B cell (primary cell): ENCODE results near the gene DOK7. TPM values are rescaled to one million over a fixed set of nuclear protein-coding genes. Genes with fewer than 3 reads are reported as not detected.
A peak's percentile ranks its signal among the peaks of the same experiment; 100 is the strongest.

Experiments used
- ATAC-seq: fragments of 200-7000 bp; cut with Tn5 transposase; one replicate; pipeline ENCODE4 v1.10.0; 2021; ENCODE audit warnings: low read depth, mild to moderate bottlenecking, moderate number of reproducible peaks, moderate library complexity
- CTCF ChIA-PET: fragments of 350-600 bp; sonication (Branson Sonifier 250); formaldehyde crosslinking; loops from one replicate; lab custom pipeline; 2021; ENCODE audit warnings: antibody characterized with exemption, inconsistent platforms; lab: Charles Lee
- POLR2A ChIA-PET: fragments of 350-600 bp; sonication (Branson Sonifier 250); formaldehyde crosslinking; loops from one replicate; lab custom pipeline; 2021; ENCODE audit warnings: antibody characterized with exemption; lab: Charles Lee
- DNase-seq: peaks from one replicate; pipeline ENCODE4 v3.0.0; 2013
- H2AFZ ChIP-seq: 2 replicates; pipeline ENCODE4 v1.6.1; 2012; ENCODE audit warnings: mild to moderate bottlenecking, low read depth, low read length; ENCODE audit not compliant: insufficient read depth, poor library complexity, severe bottlenecking
- H3K27ac ChIP-seq, 2 donors: 1 replicate in 1 of 2; 2 replicates in 1 of 2; pipeline ENCODE4 v1.5.1; 2012 to 2013; ENCODE audit warnings: low read length in 2 of 2, mild to moderate bottlenecking in 2 of 2, moderate library complexity in 1 of 2
- H3K27me3 ChIP-seq, 4 experiments: fragments of 200-600 bp in 1 of 4; sonication (generic) in 1 of 4; replicated peaks in 1 of 4; 1 replicate in 2 of 4; 2 replicates in 2 of 4; pipeline versions ENCODE4 v1.6.1 to v1.7.0; 2013 to 2016; ENCODE audit warnings: low read length in 3 of 4, mild to moderate bottlenecking in 2 of 4, mixed read lengths in 1 of 4, moderate library complexity in 1 of 4; ENCODE audit not compliant: insufficient read depth in 4 of 4, control insufficient read depth in 3 of 4; ENCODE audit errors: control extremely low read depth in 1 of 4
- H3K36me3 ChIP-seq, 2 experiments: replicated peaks in 1 of 2; 1 replicate in 1 of 2; 2 replicates in 1 of 2; pipeline versions ENCODE4 v1.6.1 to v1.7.1; 2013; ENCODE audit warnings: low read length in 1 of 2; ENCODE audit not compliant: insufficient read depth in 2 of 2, control insufficient read depth in 1 of 2; ENCODE audit errors: control extremely low read depth in 1 of 2, extremely low read depth in 1 of 2
- H3K4me1 ChIP-seq, 2 donors: fragments of 200-600 bp in 1 of 2; sonication (generic) in 1 of 2; 1 replicate in 1 of 2; 2 replicates in 1 of 2; pipeline versions ENCODE4 v1.5.1 to v1.6.1; 2013 to 2017; ENCODE audit warnings: low read length in 2 of 2; ENCODE audit not compliant: control insufficient read depth in 2 of 2, insufficient read depth in 2 of 2
- H3K4me2 ChIP-seq: replicated peaks from 2 replicates; pipeline ENCODE3; 2012; ENCODE audit warnings: mild to moderate bottlenecking, low read depth, low read length; ENCODE audit not compliant: poor library complexity, severe bottlenecking
- H3K4me3 ChIP-seq, 5 experiments: fragments of 200-600 bp in 1 of 5; sonication (generic) in 1 of 5; 1 replicate in 3 of 5; 2 replicates in 2 of 5; pipeline versions ENCODE4 v1.5.1 to v1.7.0; 2011 to 2016; ENCODE audit warnings: low read length in 4 of 5, mild to moderate bottlenecking in 4 of 5, low read depth in 2 of 5, control low read depth in 1 of 5, moderate library complexity in 1 of 5; ENCODE audit not compliant: insufficient read depth in 1 of 5; ENCODE audit errors: control extremely low read depth in 1 of 5, extremely low read depth in 1 of 5
- H3K79me2 ChIP-seq: fragments of 200-600 bp; sonication (generic); one replicate; pipeline ENCODE4 v1.6.0; 2016; ENCODE audit warnings: low read length; ENCODE audit not compliant: control insufficient read depth, insufficient read depth
- H3K9ac ChIP-seq: fragments of 200-600 bp; sonication (generic); 2 replicates; pipeline ENCODE4 v1.6.1; 2017; ENCODE audit warnings: mild to moderate bottlenecking, low read length, moderate library complexity
- H3K9me3 ChIP-seq, 3 donors: one replicate each; pipeline versions ENCODE4 v1.6.1 to v1.7.1; 2013; ENCODE audit warnings: low read length in 2 of 3; ENCODE audit not compliant: control insufficient read depth in 2 of 3, insufficient read depth in 1 of 3; ENCODE audit errors: control extremely low read depth in 1 of 3
- H4K20me1 ChIP-seq: 2 replicates; pipeline ENCODE4 v1.6.0; 2012; ENCODE audit warnings: mild to moderate bottlenecking, low read length; ENCODE audit not compliant: insufficient read depth, control insufficient read depth, poor library complexity, severe bottlenecking
- H3K27ac Mint-ChIP-seq: one replicate; pipeline ENCODE4 v1.8.0; 2021; ENCODE audit warnings: mixed read lengths
- H3K27me3 Mint-ChIP-seq: one replicate; pipeline ENCODE4 v1.8.0; 2021; ENCODE audit warnings: mixed read lengths
- H3K4me1 Mint-ChIP-seq: one replicate; pipeline ENCODE4 v1.8.0; 2021; ENCODE audit warnings: mixed read lengths
- H3K4me3 Mint-ChIP-seq: one replicate; pipeline ENCODE4 v1.8.0; 2021; ENCODE audit warnings: mixed read lengths
- H3K9me3 Mint-ChIP-seq: one replicate; pipeline ENCODE4 v1.8.0; 2022; ENCODE audit warnings: mixed read lengths; ENCODE audit not compliant: insufficient read depth
- EZH2 ChIP-seq: IDR thresholded peaks from 2 replicates; pipeline ENCODE4 v1.6.1; 2012; ENCODE audit warnings: borderline replicate concordance, low read depth, mild to moderate bottlenecking, moderate library complexity, low read length; ENCODE audit not compliant: insufficient read depth, poor library complexity, severe bottlenecking
- WGBS: methylation state at CpG from one replicate; pipeline ENCODE4 v1.1.5; 2013; ENCODE audit warnings: missing lambda C conversion rate; ENCODE audit not compliant: insufficient coverage; 5-methylcytosine and 5-hydroxymethylcytosine counted together
- intact Hi-C: fragments of 100-400 bp; cut with micrococcal nuclease; formaldehyde crosslinking; loops from one replicate; pipeline ENCODE4 v1.10.0; 2022
- polyA plus RNA-seq: library from polyadenylated mRNA; depleted of rRNA; stranded (reverse); fragments of >200 nt; gene quantifications from 2 replicates; pipeline ENCODE4 v1.2.3, GENCODE V29; 2012
- total RNA-seq, 2 donors: library from RNA; stranded (reverse); fragments of 120-200 nt in 1 of 2; gene quantifications; 1 replicate in 1 of 2; 2 replicates in 1 of 2; pipeline versions ENCODE4 v1.2.3 to v1.2.4, GENCODE V29; 2013 to 2022
- TF ChIP-seq, protein P1 (sequence below): fragments of 200-600 bp; IDR thresholded peaks from one replicate; pipeline ENCODE4 v1.8.0; 2022; ENCODE audit warnings: antibody characterized with exemption, mild to moderate bottlenecking

DOK7 gene
- total and polyA plus RNA-seq, 2 donors (not counting 1 experiment from before 2014, with no cell fraction given): 24.1 to 24.8 TPM

DNA sequence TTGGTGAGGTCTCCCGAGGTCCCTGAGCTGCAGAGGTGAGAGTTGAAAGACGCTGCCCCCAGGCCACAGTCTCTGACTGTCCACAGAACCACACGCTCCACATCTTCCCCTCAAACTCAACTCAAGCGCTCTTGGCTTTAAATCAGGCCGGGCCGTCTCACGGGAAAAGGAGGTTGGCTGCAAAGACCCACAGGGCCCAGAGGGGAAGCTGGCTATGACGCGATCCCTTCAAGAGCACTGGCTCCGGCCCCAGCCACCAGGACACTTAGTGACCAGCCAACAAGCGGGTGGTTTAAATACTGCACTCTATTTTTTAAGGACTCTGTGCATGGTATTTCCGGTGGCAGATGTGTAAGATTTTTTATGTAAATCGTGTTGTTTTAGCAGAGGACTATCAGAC lies 49.2 kb downstream of the DOK7 start:
- H3K9me3 Mint-ChIP-seq: no peaks in the 10 kb centered on the region
- POLR2A ChIA-PET: no interaction called here
- Histone ChIP-seq H2AFZ (no peak overlapping the region), H3K9ac (no peak overlapping the region), H3K4me1 (no peaks in the 10 kb centered on the region), H3K4me2 (no peak overlapping the region), H3K27me3 (no peaks in the 10 kb centered on the region), H4K20me1 (peaks cover 30% of the 10 kb centered on the region), H3K36me3 (peaks cover 2 to 75% of the 10 kb centered on the region in 2 experiments), H3K9me3 (peaks cover 0 to 5% (median 0%) of the 10 kb centered on the region in 3 donors), H3K27ac (no peak overlapping the region), H3K79me2 (peaks cover 12% of the 10 kb centered on the region), H3K4me3 (no peak overlapping the region)
- no peaks in the 10 kb centered on the region for H3K27me3 Mint-ChIP-seq
- ATAC-seq (no peak), DNase-seq (no peak)
- H3K4me3 Mint-ChIP-seq: no peak overlapping the region
- peaks cover 1% of the 10 kb centered on the region for H3K4me1 Mint-ChIP-seq
- CTCF ChIA-PET: interaction anchor here (4.1 kb wide), 1 partner anchor 32 kb away, joined by 17 read pairs; no protein-coding TSS in a partner anchor
- intact Hi-C loops: no loop called here
- TF ChIP-seq, protein P1, sequence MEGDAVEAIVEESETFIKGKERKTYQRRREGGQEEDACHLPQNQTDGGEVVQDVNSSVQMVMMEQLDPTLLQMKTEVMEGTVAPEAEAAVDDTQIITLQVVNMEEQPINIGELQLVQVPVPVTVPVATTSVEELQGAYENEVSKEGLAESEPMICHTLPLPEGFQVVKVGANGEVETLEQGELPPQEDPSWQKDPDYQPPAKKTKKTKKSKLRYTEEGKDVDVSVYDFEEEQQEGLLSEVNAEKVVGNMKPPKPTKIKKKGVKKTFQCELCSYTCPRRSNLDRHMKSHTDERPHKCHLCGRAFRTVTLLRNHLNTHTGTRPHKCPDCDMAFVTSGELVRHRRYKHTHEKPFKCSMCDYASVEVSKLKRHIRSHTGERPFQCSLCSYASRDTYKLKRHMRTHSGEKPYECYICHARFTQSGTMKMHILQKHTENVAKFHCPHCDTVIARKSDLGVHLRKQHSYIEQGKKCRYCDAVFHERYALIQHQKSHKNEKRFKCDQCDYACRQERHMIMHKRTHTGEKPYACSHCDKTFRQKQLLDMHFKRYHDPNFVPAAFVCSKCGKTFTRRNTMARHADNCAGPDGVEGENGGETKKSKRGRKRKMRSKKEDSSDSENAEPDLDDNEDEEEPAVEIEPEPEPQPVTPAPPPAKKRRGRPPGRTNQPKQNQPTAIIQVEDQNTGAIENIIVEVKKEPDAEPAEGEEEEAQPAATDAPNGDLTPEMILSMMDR: no peak
- no peak for TF ChIP-seq EZH2
- H3K27ac Mint-ChIP-seq: no peak overlapping the region
- over 99% methylated on average over 13 of the region's 13 CpGs for WGBS

DNA sequence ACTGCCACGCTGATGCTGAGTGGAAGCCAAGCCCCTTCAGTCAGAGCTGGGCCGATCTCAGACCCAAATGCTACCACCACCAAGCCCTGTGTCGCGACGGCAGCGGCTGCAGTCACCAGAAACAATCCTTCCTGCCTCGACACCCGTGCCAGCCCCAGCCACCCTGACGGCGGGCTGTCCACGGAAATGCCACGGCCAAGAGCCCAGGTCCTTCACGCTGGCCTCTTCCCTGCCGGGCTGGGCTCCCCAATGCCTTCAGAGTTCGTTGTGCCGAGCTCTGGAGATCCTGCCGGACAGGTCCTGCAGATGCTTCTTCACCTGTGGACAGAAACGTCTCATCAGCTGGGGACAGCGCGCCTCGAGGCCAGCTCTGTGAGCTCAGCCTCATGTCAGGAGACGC lies 49.6 kb downstream of the DOK7 start:
- Histone ChIP-seq H3K4me3 (no peak overlapping the region), H3K27ac (no peak overlapping the region), H3K27me3 (no peaks in the 10 kb centered on the region), H3K36me3 (peaks cover 2 to 78% of the 10 kb centered on the region in 2 experiments), H3K9me3 (peaks cover 0 to 5% (median 0%) of the 10 kb centered on the region in 3 donors), H3K9ac (no peak overlapping the region), H3K4me1 (no peaks in the 10 kb centered on the region), H3K79me2 (peaks cover 12% of the 10 kb centered on the region), H3K4me2 (no peak overlapping the region), H2AFZ (no peak overlapping the region), H4K20me1 (peaks cover 34% of the 10 kb centered on the region)
- 96% methylated on average over 22 of the region's 22 CpGs for WGBS
- Mint-ChIP-seq H3K9me3 (no peaks in the 10 kb centered on the region), H3K4me3 (no peak overlapping the region), H3K4me1 (peaks cover 1% of the 10 kb centered on the region), H3K27me3 (no peaks in the 10 kb centered on the region), H3K27ac (peak overlapping the region; percentile 17)
- intact Hi-C loops: no loop called here
- ATAC-seq (no peak), DNase-seq (no peak)
- POLR2A ChIA-PET: no interaction called here
- TF ChIP-seq, protein P1: no peak
- no peak for TF ChIP-seq EZH2
- CTCF ChIA-PET: interaction anchor here (1.2 to 4.1 kb wide), 2 partner anchors 26 to 32 kb away, joined by 4 to 17 read pairs; no protein-coding TSS in a partner anchor
